HepG2 (cell line): ENCODE data around the gene TBC1D10A. TPM values are rescaled to one million over a fixed set of nuclear protein-coding genes. Genes with fewer than 3 reads are reported as not detected.

Experiments
- ATAC-seq: fragments of 200-7000 bp; cut with Tn5 transposase; 3 replicates; pipeline ENCODE4 v1.9.1; 2020; ENCODE audit warnings: mild to moderate bottlenecking, moderate library complexity
- BruUV-seq: library from RNA; stranded (reverse); fragments of 400-500 nt; replicated peaks from 2 replicates; lab custom pipeline; 2021; lab: Mats Ljungman, UMichigan
- CTCF ChIA-PET: fragments of 300-600 bp; formaldehyde crosslinking; extraction: SDS; loops from one replicate; lab custom pipeline; 2021; ENCODE audit warnings: low total read pairs, inconsistent platforms, low intra/inter-chr PET ratio; lab: Yijun Ruan, JAX
- POLR2A ChIA-PET: fragments of 350-600 bp; sonication (Branson Sonifier 250); formaldehyde crosslinking; loops from one replicate; lab custom pipeline; 2020; ENCODE audit warnings: antibody characterized with exemption, inconsistent platforms; lab: Yijun Ruan, JAX
- DNase-seq: peaks from one replicate; pipeline ENCODE4 v3.0.0-alpha.2; 2015; ENCODE audit warnings: low spot score
- FAIRE-seq: peaks from 3 replicates; lab custom pipeline; 2011; peaks lifted over from hg19 to GRCh38; lab: Jason Lieb, UNC
- H2AFZ ChIP-seq: one replicate; pipeline ENCODE4 v1.6.1; 2011; ENCODE audit warnings: low read length, inconsistent platforms
- H3K27ac ChIP-seq: fragments of 300-600 bp; 3 replicates; pipeline ENCODE4 v1.8.0; 2011; ENCODE audit warnings: mixed run types, mild to moderate bottlenecking, mixed read lengths, low read length, inconsistent platforms; ENCODE audit not compliant: insufficient read depth; ENCODE audit errors: extremely low read length
- H3K27me3 ChIP-seq, 2 experiments: fragments of 200-600 bp in 1 of 2; 2 replicates in 1 of 2; 3 replicates in 1 of 2; pipeline versions ENCODE4 v1.6.0 to v1.8.0; 2011; ENCODE audit warnings: low read length in 2 of 2, mild to moderate bottlenecking in 2 of 2, moderate library complexity in 2 of 2, inconsistent platforms in 1 of 2; ENCODE audit not compliant: insufficient read depth in 2 of 2, control insufficient read depth in 1 of 2
- H3K36me3 ChIP-seq, 2 experiments: fragments of 200-600 bp in 1 of 2; replicated peaks in 1 of 2; 2 replicates in 1 of 2; 3 replicates in 1 of 2; pipeline versions ENCODE4 v1.5.1 to v1.8.0; 2011; ENCODE audit warnings: low read length in 2 of 2, inconsistent platforms in 1 of 2; ENCODE audit not compliant: insufficient read depth in 2 of 2, control insufficient read depth in 1 of 2
- H3K4me1 ChIP-seq: 2 replicates; pipeline ENCODE4 v1.5.1; 2012; ENCODE audit warnings: low read length, inconsistent platforms; ENCODE audit not compliant: insufficient read depth
- H3K4me2 ChIP-seq: 2 replicates; pipeline ENCODE4 v1.6.0; 2011; ENCODE audit warnings: low read depth, low read length, inconsistent platforms
- H3K4me3 ChIP-seq, 3 experiments: fragments of 200-600 bp in 1 of 3; sonication (generic), shearing (Covaris generic) in 1 of 3; replicated peaks in 1 of 3; 2 replicates each; pipeline ENCODE4 v1.5.1; 2011 to 2016; ENCODE audit warnings: low read length in 3 of 3, inconsistent platforms in 2 of 3, low read depth in 2 of 3, mild to moderate bottlenecking in 2 of 3, control low read depth in 1 of 3, mixed read lengths in 1 of 3; ENCODE audit not compliant: insufficient read depth in 1 of 3
- H3K79me2 ChIP-seq: one replicate; pipeline ENCODE4 v1.6.1; 2011; ENCODE audit warnings: low read length, inconsistent platforms; ENCODE audit not compliant: insufficient read depth
- H3K9ac ChIP-seq: 2 replicates; pipeline ENCODE4 v1.6.0; 2011; ENCODE audit warnings: mild to moderate bottlenecking, low read depth, low read length, inconsistent platforms; ENCODE audit not compliant: insufficient read depth
- H3K9me3 ChIP-seq: 2 replicates; pipeline ENCODE4 v1.5.1; 2012; ENCODE audit warnings: mild to moderate bottlenecking, low read length
- H4K20me1 ChIP-seq: 2 replicates; pipeline ENCODE4 v1.6.0; 2011; ENCODE audit warnings: inconsistent platforms, mild to moderate bottlenecking, low read length, moderate library complexity; ENCODE audit not compliant: insufficient read depth
- FIP1L1 ChIP-seq: fragments of 200-400 bp; formaldehyde crosslinking; IDR thresholded peaks from 2 replicates; pipeline ENCODE4 v1.6.1; 2018; ENCODE audit warnings: low read depth, mild to moderate bottlenecking, low read length, moderate library complexity, borderline replicate concordance; ENCODE audit not compliant: insufficient read depth
- HIVEP1 ChIP-seq: sonication (generic); formaldehyde crosslinking; IDR thresholded peaks from 2 replicates; pipeline ENCODE4 v1.4.0; 2020; ENCODE audit warnings: mild to moderate bottlenecking, missing genetic modification reagents
- MED13 ChIP-seq: sonication (generic); formaldehyde crosslinking; IDR thresholded peaks from 2 replicates; pipeline ENCODE4 v1.5.0; 2020; ENCODE audit warnings: missing genetic modification reagents
- PATZ1 ChIP-seq: sonication (generic); formaldehyde crosslinking; IDR thresholded peaks from 2 replicates; pipeline ENCODE4 v1.4.0; 2020; ENCODE audit warnings: missing genetic modification reagents
- PHF21A ChIP-seq: sonication (generic); formaldehyde crosslinking; IDR thresholded peaks from 2 replicates; pipeline ENCODE4 v1.5.0; 2020; ENCODE audit warnings: mild to moderate bottlenecking, missing genetic modification reagents
- PHF5A ChIP-seq: IDR thresholded peaks from one replicate; pipeline ENCODE4 v1.6.1; 2018; ENCODE audit warnings: low read depth, missing genetic modification reagents; ENCODE audit not compliant: unreplicated experiment
- ZNF792 ChIP-seq: IDR thresholded peaks from 2 replicates; pipeline ENCODE4 v1.6.1; 2016
- whole genome bisulfite sequencing: methylation state at CpG from one replicate; pipeline ENCODE4 v1.1.6; 2017; ENCODE audit warnings: low lambda C conversion rate; 5-methylcytosine and 5-hydroxymethylcytosine counted together
- in situ Hi-C: cut with HindIII; loops from 2 replicates; pipeline ENCODE4 v1.10.0; 2017; ENCODE audit warnings: low pct_unique_long_range_greater_than_20kb; ENCODE audit not compliant: extremely low pct_ligation_motif_present
- intact Hi-C: fragments of 100-400 bp; cut with micrococcal nuclease; formaldehyde crosslinking; loops from one replicate; pipeline ENCODE4 v1.10.0; 2022; ENCODE audit not compliant: unreplicated experiment
- polyA plus RNA-seq, 8 experiments: library from polyadenylated mRNA; depleted of rRNA in 3 of 8; stranded (reverse) in 7 of 8; unstranded in 1 of 8; fragments of >200 nt; fragmentation: Illumina TruSeq in 4 of 8; extraction: Trizol in 4 of 8; gene quantifications; 2 replicates each; pipeline versions ENCODE4 v1.2.1 to v1.2.3, GENCODE V29; 2011 to 2016; ENCODE audit warnings: low read depth in 4 of 8, missing spikeins in 1 of 8, mixed read lengths in 1 of 8; ENCODE audit not compliant: insufficient read depth in 1 of 8
- total RNA-seq, 5 experiments: library from RNA; depleted of rRNA; stranded (reverse); fragments of >200 nt; fragmentation: Illumina TruSeq; extraction: Trizol; gene quantifications; 2 replicates each; pipeline ENCODE4 v1.2.3, GENCODE V29; 2016; ENCODE audit warnings: low read depth in 1 of 5

TBC1D10A gene
- total and polyA plus RNA-seq, 2 of the 13 experiments (the other 11 are each of a cell fraction or from before 2014, with no cell fraction given), result 4.2 to 4.9 TPM

GRCh38 chr22:30254314-30254713, 72.4 kb downstream of the TBC1D10A start:
- FAIRE-seq (no peak), DNase-seq (no peak), ATAC-seq (no peak)
- BruUV-seq, result no TSS peak
- Histone ChIP-seq H3K4me2 (no peak overlapping the region), H3K4me3 (no peak overlapping the region), H3K27me3 (peaks cover 2 to 12% of the 10 kb centered on the region in 2 experiments; a peak in 3 of 5 replicates), H3K36me3 (no peaks in the 10 kb centered on the region), H4K20me1 (no peaks in the 10 kb centered on the region), H3K79me2 (no peaks in the 10 kb centered on the region), H3K9ac (no peak overlapping the region), H3K27ac (no peak overlapping the region), H3K4me1 (peaks cover 61% of the 10 kb centered on the region), H2AFZ (no peak overlapping the region), H3K9me3 (no peaks in the 10 kb centered on the region)
- CTCF ChIA-PET, result no interaction called here
- intact Hi-C loops, result no loop called here
- no peak for TF ChIP-seq PHF5A (CRISPR knock-in tag)
- no peak for TF ChIP-seq FIP1L1
- no peak for TF ChIP-seq HIVEP1 (CRISPR knock-in tag)
- no peak for TF ChIP-seq MED13 (CRISPR knock-in tag)
- TF ChIP-seq PHF21A (CRISPR knock-in tag), result no peak
- TF ChIP-seq ZNF792 (CRISPR knock-in tag), result no peak
- 0 out of 2 replicates have a peak, but pooled peaks have one; percentile 53 for TF ChIP-seq PATZ1
- POLR2A ChIA-PET, result no interaction called here
- in situ Hi-C loops, result no loop called here
- 81% methylated on average over 3 of the region's 6 CpGs for WGBS
